AG09319 (cell line): Measurements from ENCODE around the gene NUB1.

Experiments used
- DNase-seq: peaks from one replicate; pipeline ENCODE4 v3.0.0-alpha.2; 2010; ENCODE audit warnings: low read depth; ENCODE audit errors: extremely low read depth
- CTCF ChIP-seq: IDR thresholded peaks from 2 replicates; pipeline ENCODE4 v1.5.1; 2011; ENCODE audit warnings: low read depth, mild to moderate bottlenecking, inconsistent platforms, low read length, moderate library complexity

The NUB1 gene

DNA sequence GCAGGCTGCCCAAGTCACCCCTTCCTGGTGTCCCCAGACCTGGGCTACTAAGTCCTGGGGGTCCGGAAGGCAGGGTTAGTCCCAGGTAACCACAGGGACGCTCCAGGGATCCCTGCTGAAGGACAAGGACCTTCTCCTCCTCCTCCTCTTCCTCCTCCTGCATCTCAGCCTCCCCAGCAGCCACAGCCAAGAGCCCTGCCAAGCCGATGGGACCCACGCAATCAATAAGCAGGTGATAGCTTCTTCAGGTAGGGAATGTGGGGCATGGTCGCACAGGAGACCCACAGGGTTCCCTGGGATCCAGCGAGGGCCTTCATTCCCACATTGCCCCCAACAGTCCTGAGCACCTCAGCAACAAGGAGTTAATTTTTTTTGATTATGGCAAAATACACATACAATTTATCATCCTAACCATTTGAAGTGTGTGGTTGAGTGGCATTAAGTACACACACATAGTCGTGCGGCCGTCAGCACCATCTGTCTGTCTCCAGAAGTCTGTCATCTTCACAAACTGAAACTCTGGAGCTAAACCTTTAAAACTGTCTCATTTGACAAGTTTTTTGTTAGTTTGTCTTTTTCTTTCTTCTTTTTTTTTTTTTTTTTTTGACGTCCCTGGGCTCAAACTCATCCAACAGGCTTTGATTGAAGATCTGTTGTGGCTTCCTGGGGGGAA is 86.2 kb downstream of the NUB1 start:
- no peak for TF ChIP-seq CTCF
- DNase-seq = no peak
